ENCODE measurements around the gene IL1B. TPM values are rescaled to one million over a fixed set of nuclear protein-coding genes. Genes with fewer than 3 reads are reported as not detected.
A peak's percentile ranks its signal among the peaks of the same experiment; 100 is the strongest.

Gene IL1B
- polyA plus RNA-seq, result 1 to 10 TPM; 1.9 to 4.3 TPM

DNA sequence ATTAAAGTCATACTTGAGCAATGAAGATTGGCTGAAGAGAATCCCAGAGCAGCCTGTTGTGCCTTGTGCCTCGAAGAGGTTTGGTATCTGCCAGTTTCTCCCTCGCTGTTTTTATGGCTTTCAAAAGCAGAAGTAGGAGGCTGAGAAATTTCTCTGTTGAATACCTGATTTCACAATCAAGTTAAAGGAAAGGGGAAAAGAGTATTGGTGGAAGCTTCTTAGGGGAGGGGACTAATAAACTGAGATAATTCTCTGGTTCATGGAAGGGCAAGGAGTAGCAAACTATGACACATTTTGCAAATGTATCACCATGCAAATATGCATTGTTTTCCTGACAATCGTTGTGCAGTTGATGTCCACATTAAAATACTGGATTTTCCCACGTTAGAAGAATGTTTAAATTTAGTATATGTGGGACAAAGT is at the start of gene IL1B:
Gene IL1B (minus strand): TSS at position 85 of the 423 bp plus-strand sequence. CDS start 550 bp downstream, outside the sequence.
- H3K9me3 ChIP-seq (ENCODE audit: control insufficient read depth in 2 of 2, insufficient read depth in 1 of 2, low read depth in 1 of 2, low read length in 1 of 2), result no peaks in the 10 kb centered on the region
- no peaks in the 10 kb centered on the region for H3K27me3 ChIP-seq (ENCODE audit: control insufficient read depth in 1 of 2, insufficient read depth in 2 of 2, low read length in 2 of 2)
- WGBS, 2 donors, result 32 to 44% methylated on average over 4 of the region's 4 CpGs
- H3K36me3 ChIP-seq (ENCODE audit: control insufficient read depth in 2 of 2, insufficient read depth in 2 of 2, low read length in 1 of 2), result no peaks in the 10 kb centered on the region
- peak within 1 kb of the TSS in 1 of 2 donors; percentile 48 for H3K27ac ChIP-seq (ENCODE audit: low read depth in 2 of 2, low read length in 1 of 2)
- no peak within 1 kb of the TSS for H3K4me3 ChIP-seq (ENCODE audit: low read depth in 1 of 2, low read length in 2 of 2)
- peaks cover 2 to 6% of the 10 kb centered on the region in 2 donors for H3K4me1 ChIP-seq (ENCODE audit: control insufficient read depth in 2 of 2, insufficient read depth in 2 of 2, low read length in 1 of 2)

DNA sequence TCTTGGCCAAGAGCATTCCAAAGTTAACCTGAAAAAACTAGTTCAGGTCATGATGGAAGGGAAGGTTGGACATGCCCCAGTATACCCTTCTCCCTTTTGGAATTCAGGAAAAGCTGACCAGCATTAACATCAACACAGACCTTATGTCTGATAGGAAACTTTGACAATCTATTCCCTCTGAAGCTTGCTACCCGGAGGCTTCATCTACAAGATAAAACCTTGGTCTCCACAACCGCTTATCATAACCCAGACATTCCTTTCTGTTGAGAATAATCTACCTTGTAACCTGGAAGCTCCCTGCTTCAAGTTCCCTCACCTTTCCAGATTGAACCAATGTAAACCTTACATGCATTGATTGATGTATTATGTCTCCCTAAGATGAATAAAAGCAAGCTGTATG is 49.7 kb upstream of the IL1B start:
- no peak overlapping the region for H3K4me3 ChIP-seq (ENCODE audit: low read depth in 1 of 2, low read length in 2 of 2)
- peaks cover 2 to 5% of the 10 kb centered on the region in 2 donors for H3K4me1 ChIP-seq (ENCODE audit: control insufficient read depth in 2 of 2, insufficient read depth in 2 of 2, low read length in 1 of 2)
- H3K36me3 ChIP-seq (ENCODE audit: control insufficient read depth in 2 of 2, insufficient read depth in 2 of 2, low read length in 1 of 2), result no peaks in the 10 kb centered on the region
- no peaks in the 10 kb centered on the region for H3K9me3 ChIP-seq (ENCODE audit: control insufficient read depth in 2 of 2, insufficient read depth in 1 of 2, low read depth in 1 of 2, low read length in 1 of 2)
- WGBS, 2 donors, result 90 to 91% methylated on average over 2 of the region's 2 CpGs
- no peak overlapping the region for H3K27ac ChIP-seq (ENCODE audit: low read depth in 2 of 2, low read length in 1 of 2)
- H3K27me3 ChIP-seq (ENCODE audit: control insufficient read depth in 1 of 2, insufficient read depth in 2 of 2, low read length in 2 of 2), result no peaks in the 10 kb centered on the region

DNA sequence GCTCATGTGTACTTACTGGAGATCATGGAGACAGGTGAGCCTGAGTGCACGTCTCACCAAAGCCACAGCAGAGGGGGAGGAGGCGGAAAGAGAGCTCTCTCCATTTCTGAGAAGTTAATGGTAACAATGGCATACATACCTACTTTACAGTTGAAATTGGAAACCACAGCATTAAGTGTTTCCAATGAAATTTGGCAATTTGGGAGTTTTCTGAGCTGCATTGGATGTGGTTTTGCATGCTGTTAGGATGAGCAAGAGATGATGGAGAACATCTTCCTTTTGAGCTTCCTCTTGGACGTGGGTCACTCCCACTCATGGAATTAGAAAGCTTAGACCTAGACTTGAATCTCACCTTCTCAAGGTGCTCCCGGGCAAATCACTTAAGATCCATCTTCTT is 48.9 kb upstream of the IL1B start:
- Histone ChIP-seq H3K36me3 (ENCODE audit: control insufficient read depth in 2 of 2, insufficient read depth in 2 of 2, low read length in 1 of 2) (no peaks in the 10 kb centered on the region), H3K9me3 (ENCODE audit: control insufficient read depth in 2 of 2, insufficient read depth in 1 of 2, low read depth in 1 of 2, low read length in 1 of 2) (no peaks in the 10 kb centered on the region), H3K4me1 (ENCODE audit: control insufficient read depth in 2 of 2, insufficient read depth in 2 of 2, low read length in 1 of 2) (peaks cover 0 to 1% of the 10 kb centered on the region in 2 donors), H3K4me3 (ENCODE audit: low read depth in 1 of 2, low read length in 2 of 2) (no peak overlapping the region), H3K27me3 (ENCODE audit: control insufficient read depth in 1 of 2, insufficient read depth in 2 of 2, low read length in 2 of 2) (no peaks in the 10 kb centered on the region), H3K27ac (ENCODE audit: low read depth in 2 of 2, low read length in 1 of 2) (no peak overlapping the region)
- 74 to 84% methylated on average over 4 of the region's 4 CpGs for WGBS, 2 donors

DNA sequence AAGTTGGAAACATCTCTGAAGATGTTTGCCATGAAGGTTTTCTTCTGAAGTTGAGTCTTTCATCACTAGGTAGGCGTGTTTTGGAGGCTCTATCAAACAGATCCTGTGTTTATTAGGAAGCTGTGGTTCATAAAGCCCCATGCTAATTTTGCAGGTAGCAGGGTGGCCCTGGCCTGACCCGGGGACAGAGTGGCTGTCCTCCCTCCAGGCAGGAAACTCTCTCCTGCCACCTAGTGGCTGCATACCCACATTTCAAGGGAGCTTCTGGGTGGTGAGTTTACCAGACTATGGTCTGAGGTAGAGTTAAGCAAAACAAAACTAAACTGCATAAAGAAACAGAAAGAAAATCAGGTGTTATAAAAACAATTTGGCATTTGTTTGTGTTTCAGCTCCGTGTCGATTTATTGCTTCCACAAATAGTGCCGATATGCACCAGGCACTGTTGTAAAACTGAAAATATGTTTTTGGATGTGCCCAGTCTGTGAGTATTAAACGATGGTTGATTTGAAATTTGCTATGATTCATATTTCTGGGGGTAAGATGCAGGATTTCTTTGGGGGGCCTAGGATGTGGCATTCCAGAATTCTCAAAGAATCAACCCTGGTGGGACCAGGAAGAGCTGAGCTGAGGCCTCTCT is 48.4 kb upstream of the IL1B start:
- Histone ChIP-seq H3K9me3 (ENCODE audit: control insufficient read depth in 2 of 2, insufficient read depth in 1 of 2, low read depth in 1 of 2, low read length in 1 of 2) (no peaks in the 10 kb centered on the region), H3K4me3 (ENCODE audit: low read depth in 1 of 2, low read length in 2 of 2) (no peak overlapping the region), H3K36me3 (ENCODE audit: control insufficient read depth in 2 of 2, insufficient read depth in 2 of 2, low read length in 1 of 2) (no peaks in the 10 kb centered on the region), H3K4me1 (ENCODE audit: control insufficient read depth in 2 of 2, insufficient read depth in 2 of 2, low read length in 1 of 2) (peaks cover 2 to 4% of the 10 kb centered on the region in 2 donors), H3K27ac (ENCODE audit: low read depth in 2 of 2, low read length in 1 of 2) (no peak overlapping the region), H3K27me3 (ENCODE audit: control insufficient read depth in 1 of 2, insufficient read depth in 2 of 2, low read length in 2 of 2) (no peaks in the 10 kb centered on the region)
- WGBS, 2 donors, result 47 to 57% methylated on average over 6 of the region's 6 CpGs

DNA sequence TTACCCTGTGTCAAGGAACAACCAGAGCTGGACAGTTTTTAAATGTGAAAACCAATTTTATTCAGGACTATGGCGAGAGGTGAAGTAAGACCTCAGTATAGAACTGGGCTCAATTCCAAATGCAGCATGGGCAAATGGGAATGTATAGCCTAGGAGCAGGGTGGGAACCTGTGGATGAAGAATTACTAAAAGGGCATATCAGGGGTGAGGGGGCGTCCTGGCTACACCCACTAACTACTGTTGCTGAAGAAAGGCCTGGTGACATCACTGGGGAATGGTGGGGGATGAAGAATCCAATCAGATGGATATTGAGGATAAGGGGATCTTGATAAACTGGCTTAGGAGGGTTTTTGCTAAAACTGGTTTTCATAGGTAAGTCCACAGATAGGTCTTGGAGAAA is 47.1 kb upstream of the IL1B start:
- 88 to 90% methylated on average over 2 of the region's 2 CpGs for WGBS, 2 donors
- H3K27ac ChIP-seq (ENCODE audit: low read depth in 2 of 2, low read length in 1 of 2), result no peak overlapping the region

DNA sequence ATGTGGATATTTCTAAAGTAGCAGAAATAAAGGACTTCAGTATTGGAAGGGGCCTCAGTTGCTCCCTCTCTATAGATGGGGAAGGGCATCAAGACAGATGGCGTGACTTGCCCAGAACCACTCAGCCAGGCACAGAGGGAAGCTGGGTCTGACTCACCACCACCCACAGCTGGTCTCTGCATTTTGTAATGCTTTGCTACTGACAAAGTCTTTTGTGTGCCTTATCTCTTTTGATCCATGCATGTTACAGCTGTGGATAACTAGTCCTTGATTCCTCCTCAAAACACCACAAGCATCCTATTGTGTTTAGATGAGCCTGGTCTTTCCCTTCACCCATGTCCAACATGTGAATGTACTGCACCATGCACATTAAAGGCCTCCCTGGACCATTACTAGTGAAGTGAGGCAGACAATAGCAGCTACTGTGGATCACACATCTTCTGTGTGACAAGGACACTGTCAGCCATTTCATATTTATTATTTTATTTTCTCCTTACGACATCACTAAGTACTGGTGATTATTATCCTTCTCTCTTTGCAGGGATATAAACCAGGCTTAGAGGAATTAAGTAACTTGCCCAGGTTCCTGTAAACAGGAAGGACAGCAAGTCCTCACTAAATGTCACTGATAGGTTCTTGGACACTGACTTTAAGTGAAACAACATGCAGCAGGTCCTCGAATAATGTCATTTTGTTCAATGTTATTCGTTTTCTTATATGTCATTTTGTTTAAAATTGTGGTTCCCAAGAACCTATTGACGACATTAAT is 44.8 kb upstream of the IL1B start:
- H3K9me3 ChIP-seq (ENCODE audit: control insufficient read depth in 2 of 2, insufficient read depth in 1 of 2, low read depth in 1 of 2, low read length in 1 of 2), result no peaks in the 10 kb centered on the region

More for the DNA sequence above, 47.1 kb upstream of the IL1B start:
- Histone ChIP-seq H3K9me3 (ENCODE audit: control insufficient read depth in 2 of 2, insufficient read depth in 1 of 2, low read depth in 1 of 2, low read length in 1 of 2) (no peaks in the 10 kb centered on the region), H3K27me3 (ENCODE audit: control insufficient read depth in 1 of 2, insufficient read depth in 2 of 2, low read length in 2 of 2) (no peaks in the 10 kb centered on the region), H3K36me3 (ENCODE audit: control insufficient read depth in 2 of 2, insufficient read depth in 2 of 2, low read length in 1 of 2) (no peaks in the 10 kb centered on the region), H3K4me1 (ENCODE audit: control insufficient read depth in 2 of 2, insufficient read depth in 2 of 2, low read length in 1 of 2) (peaks cover 2 to 4% of the 10 kb centered on the region in 2 donors), H3K4me3 (ENCODE audit: low read depth in 1 of 2, low read length in 2 of 2) (no peak overlapping the region)

DNA sequence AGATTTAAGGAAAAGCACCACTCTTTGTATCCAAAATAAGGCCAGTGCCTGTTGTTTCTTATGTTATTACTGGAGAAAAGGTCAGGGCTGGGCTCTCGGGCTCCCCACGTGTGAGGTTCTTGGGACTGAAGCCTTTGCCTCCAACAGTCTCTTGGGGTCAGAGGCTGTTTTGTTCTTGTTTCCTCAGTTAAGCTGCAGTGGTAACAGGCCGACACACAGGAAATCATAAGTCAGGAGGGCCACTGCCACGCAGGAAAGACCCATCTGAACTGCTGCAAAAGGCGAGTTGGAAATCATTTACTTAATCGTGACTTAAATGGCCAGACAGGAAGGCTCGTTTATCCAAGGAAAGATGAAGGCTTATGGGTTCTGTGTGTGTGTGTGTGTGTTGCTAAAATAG is 44.1 kb upstream of the IL1B start:
- 71 to 74% methylated on average over 7 of the region's 7 CpGs for WGBS, 2 donors
- no peak overlapping the region for H3K4me3 ChIP-seq (ENCODE audit: low read depth in 1 of 2, low read length in 2 of 2)
- no peak overlapping the region for H3K27ac ChIP-seq (ENCODE audit: low read depth in 2 of 2, low read length in 1 of 2)
- no peaks in the 10 kb centered on the region for H3K27me3 ChIP-seq (ENCODE audit: control insufficient read depth in 1 of 2, insufficient read depth in 2 of 2, low read length in 2 of 2)
- H3K36me3 ChIP-seq (ENCODE audit: control insufficient read depth in 2 of 2, insufficient read depth in 2 of 2, low read length in 1 of 2), result no peaks in the 10 kb centered on the region
- H3K4me1 ChIP-seq (ENCODE audit: control insufficient read depth in 2 of 2, insufficient read depth in 2 of 2, low read length in 1 of 2), result peaks cover 2 to 9% of the 10 kb centered on the region in 2 donors
- H3K9me3 ChIP-seq (ENCODE audit: control insufficient read depth in 2 of 2, insufficient read depth in 1 of 2, low read depth in 1 of 2, low read length in 1 of 2), result no peaks in the 10 kb centered on the region

More for the DNA sequence above, 44.8 kb upstream of the IL1B start:
- Histone ChIP-seq H3K36me3 (ENCODE audit: control insufficient read depth in 2 of 2, insufficient read depth in 2 of 2, low read length in 1 of 2) (no peaks in the 10 kb centered on the region), H3K27ac (ENCODE audit: low read depth in 2 of 2, low read length in 1 of 2) (peak overlapping the region in 1 of 2 donors; percentile 53), H3K4me3 (ENCODE audit: low read depth in 1 of 2, low read length in 2 of 2) (no peak overlapping the region), H3K27me3 (ENCODE audit: control insufficient read depth in 1 of 2, insufficient read depth in 2 of 2, low read length in 2 of 2) (no peaks in the 10 kb centered on the region), H3K4me1 (ENCODE audit: control insufficient read depth in 2 of 2, insufficient read depth in 2 of 2, low read length in 1 of 2) (peaks cover 2 to 9% of the 10 kb centered on the region in 2 donors)
- 65 to 71% methylated on average over 5 of the region's 5 CpGs for WGBS, 2 donors

DNA sequence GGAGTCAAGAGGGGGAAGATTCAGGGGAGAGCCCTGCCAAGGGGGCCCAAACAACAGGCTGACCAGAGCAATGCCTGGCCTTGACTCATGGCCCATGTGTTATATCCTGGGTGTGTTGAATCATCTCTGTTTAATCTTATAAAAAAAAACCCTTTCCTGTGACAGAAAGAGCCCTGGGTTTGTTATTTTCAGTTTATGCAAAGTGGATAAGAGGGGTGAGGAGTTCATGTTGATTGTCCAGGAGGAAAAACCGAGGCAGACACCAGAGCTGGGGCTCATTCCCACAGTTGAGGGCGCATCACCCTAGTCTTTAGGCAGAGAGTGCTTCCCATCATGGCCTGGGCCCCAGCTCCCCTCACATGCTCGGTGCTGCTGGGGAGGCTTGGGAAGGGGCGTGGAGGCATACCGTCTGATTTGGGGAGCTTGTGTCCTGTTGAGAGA is 43.5 kb upstream of the IL1B start:
- Histone ChIP-seq H3K4me1 (ENCODE audit: control insufficient read depth in 2 of 2, insufficient read depth in 2 of 2, low read length in 1 of 2) (peaks cover 2 to 9% of the 10 kb centered on the region in 2 donors), H3K27me3 (ENCODE audit: control insufficient read depth in 1 of 2, insufficient read depth in 2 of 2, low read length in 2 of 2) (no peaks in the 10 kb centered on the region), H3K9me3 (ENCODE audit: control insufficient read depth in 2 of 2, insufficient read depth in 1 of 2, low read depth in 1 of 2, low read length in 1 of 2) (no peaks in the 10 kb centered on the region), H3K36me3 (ENCODE audit: control insufficient read depth in 2 of 2, insufficient read depth in 2 of 2, low read length in 1 of 2) (no peaks in the 10 kb centered on the region), H3K27ac (ENCODE audit: low read depth in 2 of 2, low read length in 1 of 2) (peak overlapping the region in 1 of 2 donors; percentile 36), H3K4me3 (ENCODE audit: low read depth in 1 of 2, low read length in 2 of 2) (no peak overlapping the region)
- 81 to 83% methylated on average over 5 of the region's 5 CpGs for WGBS, 2 donors

DNA sequence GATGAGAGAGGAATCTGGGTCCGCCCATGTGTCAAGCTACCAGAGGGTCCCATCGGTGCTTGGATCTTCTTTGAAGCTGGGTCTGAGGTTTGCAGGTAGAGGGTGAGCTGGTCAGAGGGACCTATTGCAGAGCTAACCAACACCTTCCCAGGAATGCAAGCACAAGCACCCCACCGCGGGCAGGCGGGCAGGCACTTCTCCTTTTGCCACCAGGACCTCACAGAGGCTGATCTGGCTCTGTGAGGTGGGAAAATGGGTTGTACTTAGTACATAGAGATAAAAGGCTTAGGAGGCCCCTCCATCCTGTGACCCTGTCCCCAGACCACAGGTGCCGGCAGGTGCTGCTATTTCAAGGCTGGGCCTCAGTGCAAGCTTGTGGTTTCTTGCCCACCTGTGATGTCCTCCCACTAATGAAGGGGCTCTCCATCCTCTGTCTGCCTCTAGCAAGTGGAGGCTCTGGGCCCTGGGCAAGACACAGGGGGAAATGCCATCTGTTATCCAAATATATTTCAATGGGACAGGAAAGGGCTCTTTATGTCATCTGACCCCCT is 43.0 kb upstream of the IL1B start:
- no peaks in the 10 kb centered on the region for H3K27me3 ChIP-seq (ENCODE audit: control insufficient read depth in 1 of 2, insufficient read depth in 2 of 2, low read length in 2 of 2)
- WGBS, 2 donors, result 83 to 91% methylated on average over 6 of the region's 6 CpGs
- H3K4me3 ChIP-seq (ENCODE audit: low read depth in 1 of 2, low read length in 2 of 2), result no peak overlapping the region
- no peaks in the 10 kb centered on the region for H3K9me3 ChIP-seq (ENCODE audit: control insufficient read depth in 2 of 2, insufficient read depth in 1 of 2, low read depth in 1 of 2, low read length in 1 of 2)
- no peaks in the 10 kb centered on the region for H3K36me3 ChIP-seq (ENCODE audit: control insufficient read depth in 2 of 2, insufficient read depth in 2 of 2, low read length in 1 of 2)
- no peak overlapping the region for H3K27ac ChIP-seq (ENCODE audit: low read depth in 2 of 2, low read length in 1 of 2)
- H3K4me1 ChIP-seq (ENCODE audit: control insufficient read depth in 2 of 2, insufficient read depth in 2 of 2, low read length in 1 of 2), result peaks cover 2 to 9% of the 10 kb centered on the region in 2 donors
